GM10266 (cell line): Measurements from ENCODE around the gene RTEL1.
"Not testable (repeated sequence)": the region's sequence is repeated elsewhere in the genome, so short reads cannot be mapped to it uniquely, and the experiment has no call there.

ENCODE experiments used
- DNase-seq: peaks from one replicate; pipeline ENCODE4 v3.0.0; 2012; ENCODE audit errors: extremely low spot score
- TF ChIP-seq, protein P1 (sequence below): IDR thresholded peaks from 2 replicates; pipeline ENCODE4 v1.5.1; 2012; ENCODE audit warnings: mild to moderate bottlenecking, low read depth; ENCODE audit not compliant: control insufficient read depth, insufficient read depth; ENCODE audit errors: missing control alignments

Gene RTEL1

DNA sequence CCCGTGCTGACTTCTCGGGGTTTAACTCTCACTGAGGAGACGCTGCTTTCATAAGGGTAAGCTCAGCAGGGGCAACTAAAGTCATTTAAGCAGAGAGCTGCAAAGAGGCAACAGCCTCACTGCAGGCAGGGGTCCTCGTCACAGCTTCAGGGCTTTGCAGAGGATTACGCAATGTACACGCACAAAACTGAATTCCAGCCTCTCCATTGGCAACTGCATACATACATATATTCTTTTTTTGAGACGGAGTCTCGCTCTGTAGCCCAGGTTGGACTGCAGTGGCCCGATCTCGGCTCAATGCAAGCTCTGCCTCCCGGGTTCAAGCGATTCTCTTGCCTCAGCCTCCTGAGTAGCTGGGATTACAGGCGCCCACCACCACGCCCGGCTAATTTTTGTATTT lies 33.6 kb upstream of the RTEL1 start:
- TF ChIP-seq, protein P1, sequence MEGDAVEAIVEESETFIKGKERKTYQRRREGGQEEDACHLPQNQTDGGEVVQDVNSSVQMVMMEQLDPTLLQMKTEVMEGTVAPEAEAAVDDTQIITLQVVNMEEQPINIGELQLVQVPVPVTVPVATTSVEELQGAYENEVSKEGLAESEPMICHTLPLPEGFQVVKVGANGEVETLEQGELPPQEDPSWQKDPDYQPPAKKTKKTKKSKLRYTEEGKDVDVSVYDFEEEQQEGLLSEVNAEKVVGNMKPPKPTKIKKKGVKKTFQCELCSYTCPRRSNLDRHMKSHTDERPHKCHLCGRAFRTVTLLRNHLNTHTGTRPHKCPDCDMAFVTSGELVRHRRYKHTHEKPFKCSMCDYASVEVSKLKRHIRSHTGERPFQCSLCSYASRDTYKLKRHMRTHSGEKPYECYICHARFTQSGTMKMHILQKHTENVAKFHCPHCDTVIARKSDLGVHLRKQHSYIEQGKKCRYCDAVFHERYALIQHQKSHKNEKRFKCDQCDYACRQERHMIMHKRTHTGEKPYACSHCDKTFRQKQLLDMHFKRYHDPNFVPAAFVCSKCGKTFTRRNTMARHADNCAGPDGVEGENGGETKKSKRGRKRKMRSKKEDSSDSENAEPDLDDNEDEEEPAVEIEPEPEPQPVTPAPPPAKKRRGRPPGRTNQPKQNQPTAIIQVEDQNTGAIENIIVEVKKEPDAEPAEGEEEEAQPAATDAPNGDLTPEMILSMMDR = no peak
- no peak for DNase-seq

- TF ChIP-seq, protein P1 = no peak
- peak; percentile 67 for DNase-seq
Observed at GRCh38 chr20:63625771-63626423, 32.2 kb upstream of the RTEL1 start.

DNA sequence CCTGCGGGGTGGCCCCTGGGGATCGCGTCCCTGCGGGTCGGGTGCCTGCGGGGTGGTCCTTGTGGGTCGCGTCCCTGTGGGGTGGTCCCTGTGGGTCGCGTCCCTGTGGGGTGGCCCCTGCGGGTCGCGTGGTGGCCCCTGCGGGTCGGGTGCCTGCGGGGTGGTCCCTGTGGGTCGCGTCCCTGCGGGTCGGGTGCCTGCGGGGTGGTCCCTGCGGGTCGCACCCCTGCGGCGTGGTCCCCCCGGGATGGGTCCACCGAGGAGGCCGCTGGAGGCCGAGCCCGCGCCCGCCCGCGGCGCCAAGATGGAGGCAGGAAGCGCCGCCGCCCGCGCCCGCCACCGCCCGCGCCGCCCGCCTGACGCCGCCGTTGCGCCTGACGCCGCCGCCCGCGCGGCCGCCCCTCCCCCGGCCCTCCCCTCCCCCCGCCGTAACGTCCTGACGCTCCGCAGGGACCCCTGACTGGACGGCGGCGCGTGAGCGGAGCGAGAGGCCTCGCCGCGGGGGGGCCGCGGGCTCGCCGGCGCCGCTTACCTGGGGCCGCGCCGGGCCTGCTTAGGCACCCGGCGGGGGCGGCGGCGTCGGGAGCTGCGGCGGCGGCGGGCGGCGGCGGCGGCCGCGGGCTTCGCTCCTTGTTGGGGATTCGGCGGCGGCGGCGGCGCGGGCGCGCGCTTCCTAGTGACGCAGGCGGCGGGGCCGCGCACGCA lies 31.5 kb upstream of the RTEL1 start, which contains the start of gene GMEB2:
GMEB2 (minus strand) TSS at position 678 of the 705 bp plus-strand sequence. CDS start 7,704 bp downstream, outside the sequence.
- DNase-seq = peak; percentile 94
- TF ChIP-seq, protein P1 = no peak

DNA sequence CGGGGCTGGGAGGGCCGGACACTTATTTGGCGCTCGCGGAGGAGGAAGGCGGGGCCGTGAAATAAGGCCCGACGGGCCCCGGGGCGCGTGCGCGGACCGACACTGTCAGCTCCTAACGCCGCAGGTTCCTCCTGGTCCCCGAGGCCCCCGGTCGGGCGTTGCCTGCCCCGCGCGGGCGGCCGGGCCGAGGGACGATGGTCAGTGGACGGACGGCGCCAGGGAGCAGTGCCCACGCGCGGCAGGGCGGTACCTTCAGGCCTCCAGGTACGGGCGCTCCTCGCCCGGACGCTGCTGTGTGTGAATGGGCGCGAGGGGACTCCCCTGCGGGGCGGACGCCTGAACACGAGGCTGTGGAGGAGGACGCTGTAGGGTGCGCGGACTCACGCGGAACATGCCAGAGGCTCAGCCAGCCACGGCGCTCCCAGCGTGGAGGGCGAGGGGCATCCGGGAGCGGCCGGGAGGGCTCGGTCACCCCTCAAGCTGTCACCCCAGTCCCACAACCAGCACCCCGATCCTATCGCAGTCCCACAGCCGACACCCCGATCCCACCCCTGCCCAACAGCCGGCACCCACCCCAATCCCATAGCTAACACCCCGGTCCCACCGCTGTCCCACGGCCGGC lies 30.9 kb upstream of the RTEL1 start:
- TF ChIP-seq, protein P1 = no peak
- peak; percentile 98 for DNase-seq

DNA sequence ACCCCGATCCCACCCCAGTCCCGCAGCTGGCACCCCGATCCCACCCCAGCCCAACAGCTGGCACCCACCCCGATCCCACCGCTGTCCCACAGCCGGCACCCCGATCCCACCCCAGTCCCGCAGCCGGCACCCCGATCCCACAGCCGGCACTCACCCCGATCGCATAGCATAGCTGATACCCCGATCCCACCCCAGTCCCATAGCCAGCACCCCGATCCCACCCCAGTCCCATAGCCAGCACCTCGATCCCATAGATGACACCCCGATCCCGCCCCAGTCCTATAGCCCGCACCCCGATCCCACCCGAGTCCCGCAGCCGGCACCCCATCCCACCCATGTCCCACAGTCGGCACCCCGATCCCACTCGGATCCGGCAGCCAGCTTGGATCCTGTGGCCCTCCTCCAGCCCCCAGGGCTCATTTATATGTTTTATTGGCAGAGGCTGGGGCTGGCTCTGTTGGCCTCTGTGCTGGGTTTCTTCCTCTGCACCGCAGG lies 30.3 kb upstream of the RTEL1 start:
- no peak for DNase-seq
- TF ChIP-seq, protein P1 = no peak

DNA sequence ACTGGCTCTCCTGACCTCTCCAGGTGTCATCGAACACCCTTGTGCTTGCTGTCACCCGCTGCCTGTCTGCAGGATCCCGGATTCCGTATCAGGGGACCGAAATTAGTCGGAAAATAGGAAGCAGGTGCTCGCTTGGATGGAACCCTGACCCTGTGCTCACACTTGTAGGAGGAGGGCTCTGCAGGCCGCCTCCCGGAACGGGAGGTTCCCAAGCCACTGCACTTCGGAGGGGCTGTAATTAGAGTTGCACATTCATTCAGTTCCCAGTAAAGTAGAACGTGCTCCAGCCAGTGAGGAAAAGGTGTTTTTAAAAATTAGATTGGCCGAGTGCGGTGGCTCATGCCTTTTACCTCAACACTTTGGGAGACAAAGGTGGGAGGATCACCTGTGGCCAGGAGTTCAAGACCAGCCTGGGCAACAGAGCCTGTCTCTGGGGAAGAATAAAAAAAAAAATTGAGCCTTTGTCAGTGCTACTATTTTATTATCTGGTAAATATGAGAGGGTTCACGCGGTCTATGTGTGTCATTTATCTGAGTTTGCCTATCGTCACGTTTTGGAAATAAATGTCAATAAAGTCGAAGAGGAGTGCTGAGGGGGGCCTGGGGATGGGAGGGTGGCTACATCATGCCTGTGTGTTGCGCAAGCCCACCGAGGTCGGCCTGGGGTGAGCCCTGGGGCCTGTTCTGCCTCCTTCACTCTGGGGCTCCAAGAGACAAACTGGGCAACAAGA lies 29.7 kb upstream of the RTEL1 start:
- DNase-seq = peak; percentile 75

DNA sequence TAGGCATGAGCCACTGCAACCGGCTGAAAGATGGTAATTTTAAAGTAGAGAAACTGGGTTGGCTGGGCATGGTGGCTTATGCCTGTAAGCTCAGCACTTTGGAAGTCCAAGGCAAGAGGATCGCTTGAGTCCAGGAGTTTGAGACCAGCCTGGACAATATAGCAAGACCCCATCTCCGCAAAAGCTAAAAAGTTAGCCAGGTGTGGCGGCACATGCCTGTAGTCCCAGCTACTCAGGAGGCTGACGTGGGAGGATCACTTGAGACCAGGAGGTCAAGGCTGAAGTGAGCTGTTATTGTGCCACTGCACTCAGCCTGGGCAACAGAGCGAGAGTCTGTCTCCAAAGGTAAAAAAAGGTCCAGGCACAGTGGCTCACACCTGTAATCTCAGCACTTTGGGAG lies 27.2 kb upstream of the RTEL1 start:
- not testable (repeated sequence) for DNase-seq

More for the DNA sequence above, 29.7 kb upstream of the RTEL1 start:
- TF ChIP-seq, protein P1 = no peak

DNA sequence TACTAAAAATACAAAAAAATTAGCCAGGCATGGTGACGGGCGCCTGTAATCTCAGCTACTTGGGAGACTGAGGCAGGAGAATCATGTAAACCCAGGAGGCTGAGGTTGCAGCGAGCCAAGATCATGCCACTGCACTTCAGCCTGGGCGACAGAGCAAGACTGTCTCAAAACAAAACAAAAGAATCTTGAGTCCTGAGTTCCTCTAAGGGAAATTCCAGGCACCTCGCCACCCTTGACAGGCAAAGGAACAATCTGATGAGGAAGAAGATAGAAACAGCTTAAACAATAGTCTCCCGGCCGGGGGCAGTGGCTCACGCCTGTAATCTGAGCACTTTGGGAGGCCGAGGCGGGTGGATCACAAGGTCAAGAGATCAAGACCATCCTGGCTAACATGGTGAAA lies 26.7 kb upstream of the RTEL1 start:
- not testable (repeated sequence) for DNase-seq
